Muscle layer of colon (tissue), 2 donors: ENCODE data around the gene ADAMTSL3.

Experiments used
- H3K27ac ChIP-seq: one replicate; pipeline ENCODE4 v1.7.0; 2013; ENCODE audit warnings: low read depth, mild to moderate bottlenecking, low read length, moderate library complexity
- H3K27me3 ChIP-seq, 2 donors: one replicate each; pipeline ENCODE4 v1.7.0; 2013; ENCODE audit warnings: low read length in 2 of 2, mild to moderate bottlenecking in 2 of 2; ENCODE audit not compliant: insufficient read depth in 2 of 2, control insufficient read depth in 1 of 2
- H3K36me3 ChIP-seq: one replicate; pipeline ENCODE4 v1.7.0; 2013; ENCODE audit warnings: mild to moderate bottlenecking, low read length; ENCODE audit not compliant: insufficient read depth
- H3K4me1 ChIP-seq: one replicate; pipeline ENCODE4 v1.7.0; 2013; ENCODE audit warnings: mild to moderate bottlenecking, low read length; ENCODE audit not compliant: insufficient read depth
- H3K4me3 ChIP-seq, 2 donors: one replicate each; pipeline ENCODE4 v1.7.0; 2013; ENCODE audit warnings: low read length in 2 of 2, low read depth in 1 of 2, mild to moderate bottlenecking in 1 of 2, moderate library complexity in 1 of 2
- H3K9ac ChIP-seq: one replicate; pipeline ENCODE4 v1.7.0; 2013; ENCODE audit warnings: low read length
- H3K9me3 ChIP-seq: one replicate; pipeline ENCODE4 v1.7.0; 2013; ENCODE audit warnings: mild to moderate bottlenecking, low read length
- donor health status: abdominal sarcoma.
- donor health status: Adenocarcinoma of cecum.

Gene ADAMTSL3

DNA sequence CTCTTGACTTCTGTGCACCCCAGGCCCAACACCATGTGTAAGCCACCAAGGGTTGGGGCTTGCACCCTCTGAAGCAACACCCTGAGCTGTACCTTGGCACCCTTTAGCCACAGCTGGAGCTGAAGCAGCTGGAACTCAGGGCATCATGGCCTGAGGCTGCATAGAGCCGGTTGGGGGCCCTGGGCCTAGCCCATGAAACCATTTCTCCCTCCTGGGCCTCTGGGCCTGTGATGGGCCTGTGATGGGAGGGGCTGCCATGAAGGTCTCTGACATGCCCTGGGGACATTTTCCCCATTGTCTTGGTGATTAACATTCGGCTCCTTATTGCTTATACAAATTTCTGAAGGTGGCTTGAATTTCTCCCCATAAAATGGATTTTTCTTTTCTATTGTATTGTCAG is 22.4 kb upstream of the ADAMTSL3 start:
- H3K4me1 ChIP-seq = no peaks in the 10 kb centered on the region
- H3K9ac ChIP-seq = no peak overlapping the region
- no peaks in the 10 kb centered on the region for H3K36me3 ChIP-seq
- H3K4me3 ChIP-seq = no peak overlapping the region
- H3K9me3 ChIP-seq = no peaks in the 10 kb centered on the region
- no peak overlapping the region for H3K27ac ChIP-seq
- no peaks in the 10 kb centered on the region for H3K27me3 ChIP-seq

- H3K9me3 ChIP-seq = peaks cover 4% of the 10 kb centered on the region
- H3K9ac ChIP-seq = no peak overlapping the region
- no peak overlapping the region for H3K4me3 ChIP-seq
- H3K36me3 ChIP-seq = no peaks in the 10 kb centered on the region
- H3K27me3 ChIP-seq = no peaks in the 10 kb centered on the region
- no peaks in the 10 kb centered on the region for H3K4me1 ChIP-seq
- no peak overlapping the region for H3K27ac ChIP-seq
These were observed 10.7 kb upstream of the ADAMTSL3 start for GRCh38 chr15:83643201-83643600.

DNA sequence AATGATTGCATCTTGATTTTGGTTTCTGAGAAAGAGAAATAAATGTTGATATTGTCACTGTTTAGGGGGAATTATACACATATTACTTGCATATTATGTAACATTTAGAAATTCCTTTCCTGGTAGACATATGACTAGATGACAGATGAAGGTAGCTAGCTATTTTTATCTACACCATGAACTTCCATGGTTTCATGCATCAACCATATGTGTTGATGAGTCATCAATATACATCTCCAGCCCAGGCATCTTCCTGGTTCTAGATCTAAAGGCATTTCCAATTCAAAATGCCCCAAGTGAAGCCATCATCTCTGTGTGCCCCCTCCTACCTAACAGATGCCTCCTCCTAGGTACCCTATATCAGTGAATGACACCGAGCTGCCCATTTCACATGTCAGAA is 9.5 kb upstream of the ADAMTSL3 start:
- Histone ChIP-seq H3K4me3 (no peak overlapping the region), H3K4me1 (no peaks in the 10 kb centered on the region), H3K9me3 (peaks cover 4% of the 10 kb centered on the region), H3K9ac (no peak overlapping the region), H3K27ac (no peak overlapping the region), H3K36me3 (no peaks in the 10 kb centered on the region), H3K27me3 (no peaks in the 10 kb centered on the region)

DNA sequence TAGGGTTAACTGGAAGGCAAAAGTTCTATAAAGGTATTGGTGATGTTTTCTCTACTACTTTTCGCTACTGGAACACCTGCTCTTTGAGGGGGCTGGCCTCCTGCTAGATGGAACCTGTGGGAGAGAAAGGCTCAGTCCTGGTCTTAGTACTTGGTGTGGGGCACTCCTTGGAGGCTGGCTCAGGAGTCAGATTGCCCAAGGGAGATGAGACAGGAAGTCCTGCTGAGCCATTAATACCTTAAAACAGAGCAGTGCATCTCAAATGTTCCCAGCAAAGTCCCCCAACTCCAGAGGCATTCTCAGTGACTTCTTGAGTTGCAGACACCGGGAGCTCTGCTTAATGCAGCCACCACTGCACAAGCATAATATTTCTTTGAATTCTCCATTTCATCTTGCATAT is 3.1 kb upstream of the ADAMTSL3 start:
- Histone ChIP-seq H3K9me3 (no peaks in the 10 kb centered on the region), H3K27me3 (no peaks in the 10 kb centered on the region), H3K27ac (no peak overlapping the region), H3K4me1 (peaks cover 8% of the 10 kb centered on the region), H3K36me3 (peaks cover 3% of the 10 kb centered on the region), H3K9ac (no peak overlapping the region), H3K4me3 (no peak overlapping the region)

- Histone ChIP-seq H3K4me1 (peaks cover 14% of the 10 kb centered on the region), H3K4me3 (no peak overlapping the region), H3K9me3 (no peaks in the 10 kb centered on the region), H3K27me3 (no peaks in the 10 kb centered on the region), H3K27ac (no peak overlapping the region), H3K36me3 (peaks cover 9% of the 10 kb centered on the region), H3K9ac (no peak overlapping the region)
These were observed 2.4 kb upstream of the ADAMTSL3 start for GRCh38 chr15:83651541-83651940.

GRCh38 chr15:83652626-83653204 is 1.2 kb upstream of the ADAMTSL3 start:
- Histone ChIP-seq H3K4me3 (no peak overlapping the region), H3K27ac (peak overlapping the region; percentile 66), H3K4me1 (peaks cover 25% of the 10 kb centered on the region), H3K27me3 (no peaks in the 10 kb centered on the region), H3K9ac (no peak overlapping the region), H3K9me3 (no peaks in the 10 kb centered on the region), H3K36me3 (peaks cover 16% of the 10 kb centered on the region)

GRCh38 chr15:83653288-83653638 is 660 bp upstream of the ADAMTSL3 start:
- H3K36me3 ChIP-seq = peaks cover 16% of the 10 kb centered on the region
- H3K4me3 ChIP-seq = peak overlapping the region in 1 of 2 donors; percentile 21
- H3K27ac ChIP-seq = peak overlapping the region; percentile 66
- no peaks in the 10 kb centered on the region for H3K9me3 ChIP-seq
- H3K9ac ChIP-seq = no peak overlapping the region
- no peaks in the 10 kb centered on the region for H3K27me3 ChIP-seq
- H3K4me1 ChIP-seq = peaks cover 31% of the 10 kb centered on the region

- Histone ChIP-seq H3K27ac (peak overlapping the region; percentile 87), H3K4me1 (peaks cover 37% of the 10 kb centered on the region), H3K9me3 (no peaks in the 10 kb centered on the region), H3K27me3 (no peaks in the 10 kb centered on the region), H3K36me3 (peaks cover 17% of the 10 kb centered on the region), H3K9ac (peak overlapping the region; percentile 58), H3K4me3 (peak overlapping the region; percentile 84 to 88)
These were observed 685 bp downstream of the ADAMTSL3 start for GRCh38 chr15:83654379-83655236.

DNA sequence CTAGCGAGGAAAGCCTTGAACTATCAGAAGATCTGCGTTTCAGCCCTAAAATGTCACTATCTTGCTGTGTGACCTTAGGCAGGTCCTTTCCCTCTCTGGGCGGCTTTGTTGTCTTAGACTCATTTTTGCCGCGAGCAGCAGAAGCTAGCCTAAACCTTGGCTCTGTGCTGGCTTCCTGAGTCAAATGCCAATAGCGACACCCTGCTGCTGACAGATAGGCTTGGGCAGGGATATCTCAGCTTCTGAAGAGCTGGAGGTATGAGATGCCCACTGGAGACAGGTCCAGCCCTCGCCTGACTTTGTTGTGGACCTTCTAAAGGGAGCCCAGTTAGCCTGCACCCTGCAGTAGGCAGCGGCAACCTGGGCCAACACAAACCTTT is 1.3 kb downstream of the ADAMTSL3 start:
- peak overlapping the region; percentile 84 to 88 for H3K4me3 ChIP-seq
- H3K4me1 ChIP-seq = peaks cover 37% of the 10 kb centered on the region
- peak overlapping the region; percentile 58 for H3K9ac ChIP-seq
- no peaks in the 10 kb centered on the region for H3K27me3 ChIP-seq
- H3K27ac ChIP-seq = peak overlapping the region; percentile 87
- no peaks in the 10 kb centered on the region for H3K9me3 ChIP-seq
- H3K36me3 ChIP-seq = peaks cover 23% of the 10 kb centered on the region

DNA sequence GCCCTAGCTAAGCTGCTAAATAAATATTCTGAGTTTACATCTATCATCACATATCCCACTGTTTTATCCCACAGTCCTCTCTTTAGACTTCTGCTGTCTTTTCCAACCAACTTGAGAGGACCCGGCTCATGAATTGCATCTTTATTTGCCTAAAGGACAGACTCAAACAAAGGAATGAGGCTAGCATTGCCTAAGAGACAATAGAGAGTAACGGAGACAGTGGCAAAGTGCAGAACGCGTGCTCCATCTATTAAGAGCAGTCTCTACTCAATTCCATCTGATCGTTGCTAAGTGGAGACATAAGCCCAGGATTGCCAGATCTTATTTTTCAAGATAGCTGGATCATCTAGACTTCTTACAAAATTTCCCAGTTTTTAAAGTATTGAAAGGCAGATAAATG is 2.3 kb downstream of the ADAMTSL3 start:
- Histone ChIP-seq H3K27ac (peak overlapping the region; percentile 43), H3K36me3 (peaks cover 23% of the 10 kb centered on the region), H3K9ac (no peak overlapping the region), H3K27me3 (no peaks in the 10 kb centered on the region), H3K4me3 (peak overlapping the region in 1 of 2 donors; percentile 84), H3K9me3 (no peaks in the 10 kb centered on the region), H3K4me1 (peaks cover 37% of the 10 kb centered on the region)

GRCh38 chr15:83656943-83657528 is 3.1 kb downstream of the ADAMTSL3 start:
- H3K4me3 ChIP-seq = peak overlapping the region in 1 of 2 donors; percentile 84
- peaks cover 23% of the 10 kb centered on the region for H3K36me3 ChIP-seq
- no peak overlapping the region for H3K9ac ChIP-seq
- peaks cover 37% of the 10 kb centered on the region for H3K4me1 ChIP-seq
- no peaks in the 10 kb centered on the region for H3K9me3 ChIP-seq
- peak overlapping the region; percentile 59 for H3K27ac ChIP-seq
- H3K27me3 ChIP-seq = no peaks in the 10 kb centered on the region
